Panc1 (cell line): ENCODE data around the gene SLC17A2. TPM values are rescaled to one million over a fixed set of nuclear protein-coding genes. Genes with fewer than 3 reads are reported as not detected.

ENCODE experiments used
- ATAC-seq: fragments of 200-7000 bp; cut with Tn5 transposase; 2 replicates; pipeline ENCODE4 v1.9.1; 2020; ENCODE audit warnings: mild to moderate bottlenecking, moderate library complexity
- Bru-seq: library from RNA; stranded (reverse); fragments of 400-500 nt; gene quantifications from one replicate; lab custom pipeline; 2021; lab: Mats Ljungman, UMichigan
- BruChase-seq, 2 experiments: library from RNA; stranded (reverse); fragments of 400-500 nt; gene quantifications; one replicate each; lab custom pipeline; 2021; lab: Mats Ljungman, UMichigan
- BruUV-seq: library from RNA; stranded (reverse); fragments of 400-500 nt; replicated peaks from 2 replicates; lab custom pipeline; 2021; lab: Mats Ljungman, UMichigan
- CTCF ChIA-PET: fragments of 300-600 bp; sonication (Branson Sonifier 250); formaldehyde crosslinking; loops from one replicate; lab custom pipeline; 2022; ENCODE audit warnings: antibody characterized with exemption; lab: Charles Lee
- POLR2A ChIA-PET: fragments of 300-600 bp; sonication (Branson Sonifier 250); formaldehyde crosslinking; loops from one replicate; lab custom pipeline; 2022; ENCODE audit warnings: antibody characterized with exemption; lab: Charles Lee
- DNase-seq: peaks from one replicate; pipeline ENCODE4 v3.0.0-alpha.2; 2010; ENCODE audit warnings: low read depth, low spot score
- H3K27ac ChIP-seq: 2 replicates; pipeline ENCODE4 v1.5.1; 2011; ENCODE audit warnings: mild to moderate bottlenecking, low read length, inconsistent platforms
- H3K27me3 ChIP-seq: fragments of 200-500 bp; sonication (Bioruptor generic); 2 replicates; pipeline ENCODE4 v1.6.0; 2014; ENCODE audit warnings: low read length, inconsistent platforms; ENCODE audit not compliant: control insufficient read depth, insufficient read depth
- H3K36me3 ChIP-seq: fragments of 200-500 bp; sonication (Bioruptor generic); 2 replicates; pipeline ENCODE4 v1.5.1; 2014; ENCODE audit warnings: inconsistent platforms, mild to moderate bottlenecking, low read length, moderate library complexity; ENCODE audit not compliant: control insufficient read depth, insufficient read depth
- H3K4me1 ChIP-seq: 2 replicates; pipeline ENCODE4 v1.5.1; 2011; ENCODE audit warnings: inconsistent platforms, mild to moderate bottlenecking, low read length, moderate library complexity; ENCODE audit not compliant: control insufficient read depth, insufficient read depth
- H3K4me3 ChIP-seq, 2 experiments: 2 replicates each; pipeline ENCODE4 v1.5.1; 2011 to 2012; ENCODE audit warnings: low read depth in 2 of 2, low read length in 2 of 2, mild to moderate bottlenecking in 2 of 2, inconsistent platforms in 1 of 2, moderate library complexity in 1 of 2
- H3K9me3 ChIP-seq: fragments of 200-500 bp; sonication (Bioruptor generic); 2 replicates; pipeline ENCODE4 v1.5.1; 2014; ENCODE audit warnings: low read depth, mild to moderate bottlenecking, inconsistent platforms, low read length, moderate library complexity; ENCODE audit not compliant: control insufficient read depth, insufficient read depth
- CTCF ChIP-seq: fragments of 450-650 bp; IDR thresholded peaks from 2 replicates; pipeline ENCODE4 v1.5.1; 2017; ENCODE audit warnings: mild to moderate bottlenecking
- POLR2AphosphoS5 ChIP-seq: IDR thresholded peaks from 2 replicates; pipeline ENCODE4 v1.6.1; 2012; ENCODE audit warnings: mild to moderate bottlenecking, low read depth, low read length, moderate library complexity
- SIN3A ChIP-seq: IDR thresholded peaks from 2 replicates; pipeline ENCODE4 v1.6.1; 2012; ENCODE audit warnings: low read depth, mild to moderate bottlenecking, low read length, moderate library complexity, borderline replicate concordance; ENCODE audit not compliant: insufficient read depth
- TCF7L2 ChIP-seq: IDR thresholded peaks from 2 replicates; pipeline ENCODE4 v1.6.1; 2011; ENCODE audit warnings: mild to moderate bottlenecking, low read depth, low read length, inconsistent platforms
- in situ Hi-C: cut with HindIII; loops from 2 replicates; pipeline ENCODE4 v1.10.0; 2016; ENCODE audit warnings: low sequenced_read_pairs, low pct_unique_long_range_greater_than_20kb
- intact Hi-C: fragments of 100-400 bp; cut with micrococcal nuclease; formaldehyde crosslinking; loops from one replicate; pipeline ENCODE4 v1.10.0; 2022; ENCODE audit not compliant: unreplicated experiment
- long read RNA-seq: library from polyadenylated mRNA; unstranded; transcript quantifications from one replicate; pipeline ENCODE4 v2.0.0, GENCODE V29; 2021; ENCODE audit not compliant: unreplicated experiment
- polyA plus RNA-seq: library from polyadenylated mRNA; unstranded; fragments of >200 nt; gene quantifications from one replicate; pipeline ENCODE4 v1.2.1, GENCODE V29; 2012; ENCODE audit warnings: missing spikeins; ENCODE audit not compliant: insufficient read length
- total RNA-seq: library from RNA; stranded (reverse); gene quantifications from one replicate; pipeline ENCODE4 v1.2.1, GENCODE V29; 2021; ENCODE audit not compliant: unreplicated experiment
- TF ChIP-seq, protein P1 (sequence below), 2 experiments: IDR thresholded peaks; 2 replicates each; pipeline ENCODE4 v1.6.1; 2011 to 2012; ENCODE audit warnings: low read depth in 2 of 2, control low read depth in 1 of 2, low read length in 1 of 2, mild to moderate bottlenecking in 1 of 2, moderate library complexity in 1 of 2; ENCODE audit not compliant: insufficient read depth in 1 of 2

Gene SLC17A2, protein sequence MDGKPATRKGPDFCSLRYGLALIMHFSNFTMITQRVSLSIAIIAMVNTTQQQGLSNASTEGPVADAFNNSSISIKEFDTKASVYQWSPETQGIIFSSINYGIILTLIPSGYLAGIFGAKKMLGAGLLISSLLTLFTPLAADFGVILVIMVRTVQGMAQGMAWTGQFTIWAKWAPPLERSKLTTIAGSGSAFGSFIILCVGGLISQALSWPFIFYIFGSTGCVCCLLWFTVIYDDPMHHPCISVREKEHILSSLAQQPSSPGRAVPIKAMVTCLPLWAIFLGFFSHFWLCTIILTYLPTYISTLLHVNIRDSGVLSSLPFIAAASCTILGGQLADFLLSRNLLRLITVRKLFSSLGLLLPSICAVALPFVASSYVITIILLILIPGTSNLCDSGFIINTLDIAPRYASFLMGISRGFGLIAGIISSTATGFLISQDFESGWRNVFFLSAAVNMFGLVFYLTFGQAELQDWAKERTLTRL
- total RNA-seq (not detected), Bru-seq, nascent RNA (percentile 5 among the genes with signal in this experiment), BruChase-seq, experiment 1, labeled RNA remaining after a 2-hour chase (not detected), BruChase-seq, experiment 2, labeled RNA remaining after a 6-hour chase (percentile 9 among the genes with signal in this experiment)
- not detected for polyA plus RNA-seq
- long read RNA-seq: 0 reads

GRCh38 chr6:25930532-25931410, at the start of gene SLC17A2:
Gene SLC17A2 (minus strand): TSS chr6:25930691. CDS start chr6:25925796, 4,895 bp downstream.
- Histone ChIP-seq H3K27ac (no peak within 1 kb of the TSS), H3K27me3 (no peaks in the 10 kb centered on the region), H3K36me3 (no peaks in the 10 kb centered on the region), H3K4me3 (no peak within 1 kb of the TSS), H3K9me3 (no peaks in the 10 kb centered on the region), H3K4me1 (no peaks in the 10 kb centered on the region)
- ChIA-PET CTCF (no interaction called here), POLR2A (no interaction called here)
- in situ Hi-C loops (no loop called here), intact Hi-C loops (no loop called here)
- DNase-seq (no peak), ATAC-seq (no peak)
- no TSS peak for BruUV-seq
- TF ChIP-seq CTCF: no peak
- no peak for TF ChIP-seq POLR2AphosphoS5
- TF ChIP-seq, protein P1, sequence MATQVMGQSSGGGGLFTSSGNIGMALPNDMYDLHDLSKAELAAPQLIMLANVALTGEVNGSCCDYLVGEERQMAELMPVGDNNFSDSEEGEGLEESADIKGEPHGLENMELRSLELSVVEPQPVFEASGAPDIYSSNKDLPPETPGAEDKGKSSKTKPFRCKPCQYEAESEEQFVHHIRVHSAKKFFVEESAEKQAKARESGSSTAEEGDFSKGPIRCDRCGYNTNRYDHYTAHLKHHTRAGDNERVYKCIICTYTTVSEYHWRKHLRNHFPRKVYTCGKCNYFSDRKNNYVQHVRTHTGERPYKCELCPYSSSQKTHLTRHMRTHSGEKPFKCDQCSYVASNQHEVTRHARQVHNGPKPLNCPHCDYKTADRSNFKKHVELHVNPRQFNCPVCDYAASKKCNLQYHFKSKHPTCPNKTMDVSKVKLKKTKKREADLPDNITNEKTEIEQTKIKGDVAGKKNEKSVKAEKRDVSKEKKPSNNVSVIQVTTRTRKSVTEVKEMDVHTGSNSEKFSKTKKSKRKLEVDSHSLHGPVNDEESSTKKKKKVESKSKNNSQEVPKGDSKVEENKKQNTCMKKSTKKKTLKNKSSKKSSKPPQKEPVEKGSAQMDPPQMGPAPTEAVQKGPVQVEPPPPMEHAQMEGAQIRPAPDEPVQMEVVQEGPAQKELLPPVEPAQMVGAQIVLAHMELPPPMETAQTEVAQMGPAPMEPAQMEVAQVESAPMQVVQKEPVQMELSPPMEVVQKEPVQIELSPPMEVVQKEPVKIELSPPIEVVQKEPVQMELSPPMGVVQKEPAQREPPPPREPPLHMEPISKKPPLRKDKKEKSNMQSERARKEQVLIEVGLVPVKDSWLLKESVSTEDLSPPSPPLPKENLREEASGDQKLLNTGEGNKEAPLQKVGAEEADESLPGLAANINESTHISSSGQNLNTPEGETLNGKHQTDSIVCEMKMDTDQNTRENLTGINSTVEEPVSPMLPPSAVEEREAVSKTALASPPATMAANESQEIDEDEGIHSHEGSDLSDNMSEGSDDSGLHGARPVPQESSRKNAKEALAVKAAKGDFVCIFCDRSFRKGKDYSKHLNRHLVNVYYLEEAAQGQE (IDR thresholded peaks at IDR 0.05; ENCODE audit: insufficient read depth in 1 of 2, low read depth in 2 of 2, low read length in 1 of 2): no peak
- no peak for TF ChIP-seq SIN3A
- TF ChIP-seq TCF7L2: no peak

DNA sequence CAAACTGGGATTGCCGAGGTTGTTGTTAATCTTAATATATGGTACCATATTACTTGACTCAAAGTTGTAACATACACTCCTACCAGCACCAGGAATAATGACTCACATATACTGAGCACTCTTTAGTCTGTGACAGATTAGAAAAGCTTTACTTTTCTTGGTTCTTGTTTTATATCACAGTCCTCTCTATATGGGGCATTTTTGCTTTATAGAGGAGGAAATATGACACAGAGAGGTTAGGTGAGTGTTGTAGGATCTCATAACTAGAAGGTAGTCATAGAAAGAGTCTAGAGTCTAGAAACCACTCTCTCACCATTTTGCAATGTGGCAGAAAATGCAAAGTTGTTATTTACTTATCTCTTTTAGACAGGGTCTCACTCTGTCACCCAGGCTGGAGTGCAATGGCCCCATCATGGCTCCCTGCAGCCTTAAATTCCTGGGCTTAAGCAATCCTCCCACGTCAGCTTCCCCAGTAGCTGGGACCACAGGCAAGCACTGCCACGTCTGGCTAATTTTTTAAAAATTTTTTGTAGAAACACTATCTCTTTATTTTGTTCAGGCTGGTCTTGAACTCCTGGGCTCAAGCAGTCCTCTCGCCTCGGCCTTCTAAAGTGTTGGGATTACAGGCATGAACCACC, 45.6 kb upstream of the SLC17A2 start:
- Histone ChIP-seq H3K36me3 (no peaks in the 10 kb centered on the region), H3K4me1 (peaks cover 7% of the 10 kb centered on the region; the same call in 1 of the 2 replicates), H3K9me3 (no peaks in the 10 kb centered on the region), H3K27me3 (no peaks in the 10 kb centered on the region), H3K4me3 (no peak overlapping the region), H3K27ac (no peak overlapping the region)
- CTCF ChIA-PET: no interaction called here
- in situ Hi-C loops: no loop called here
- DNase-seq: no peak
- intact Hi-C loops: no loop called here
- TF ChIP-seq SIN3A: no peak
- no peak for ATAC-seq
- no TSS peak for BruUV-seq
- POLR2A ChIA-PET: no interaction called here
